Peyer's patch (tissue), 4 donors: Measurements from ENCODE around the gene SPEM1.

Source experiments
- POLR2A ChIP-seq, 2 donors: fragments of 450-650 bp; IDR thresholded peaks; one replicate each; pipeline ENCODE4 v1.5.1; 2017; ENCODE audit warnings: antibody characterized with exemption in 2 of 2, mild to moderate bottlenecking in 2 of 2, moderate library complexity in 2 of 2
- TF ChIP-seq, protein P1 (sequence below), 6 experiments: fragments of 450-650 bp in 4 of 6; fragments of 200-600 bp in 2 of 6; sonication (generic) in 1 of 6; IDR thresholded peaks; one replicate each; pipeline ENCODE4 v1.5.1; 2017 to 2019; ENCODE audit warnings: antibody characterized with exemption in 6 of 6, mild to moderate bottlenecking in 3 of 6, moderate library complexity in 1 of 6

DNA sequence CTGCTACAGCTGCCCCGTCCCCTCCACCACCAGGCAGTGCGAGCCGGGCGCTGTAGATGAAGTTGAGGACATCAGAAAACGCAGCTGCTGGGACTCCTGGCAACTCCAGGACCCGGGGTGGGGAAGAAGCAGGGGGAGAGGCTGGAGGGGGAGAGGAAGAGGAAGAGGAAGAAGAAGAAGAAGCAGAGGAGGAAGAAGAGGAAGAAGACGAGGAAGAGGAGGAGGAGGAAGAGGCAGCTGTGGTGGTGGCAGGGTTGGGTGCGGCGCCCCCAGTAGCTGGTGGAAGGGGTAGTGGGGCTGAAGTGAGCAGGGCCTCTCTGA lies 46.2 kb downstream of the SPEM1 start:
- TF ChIP-seq, protein P1, sequence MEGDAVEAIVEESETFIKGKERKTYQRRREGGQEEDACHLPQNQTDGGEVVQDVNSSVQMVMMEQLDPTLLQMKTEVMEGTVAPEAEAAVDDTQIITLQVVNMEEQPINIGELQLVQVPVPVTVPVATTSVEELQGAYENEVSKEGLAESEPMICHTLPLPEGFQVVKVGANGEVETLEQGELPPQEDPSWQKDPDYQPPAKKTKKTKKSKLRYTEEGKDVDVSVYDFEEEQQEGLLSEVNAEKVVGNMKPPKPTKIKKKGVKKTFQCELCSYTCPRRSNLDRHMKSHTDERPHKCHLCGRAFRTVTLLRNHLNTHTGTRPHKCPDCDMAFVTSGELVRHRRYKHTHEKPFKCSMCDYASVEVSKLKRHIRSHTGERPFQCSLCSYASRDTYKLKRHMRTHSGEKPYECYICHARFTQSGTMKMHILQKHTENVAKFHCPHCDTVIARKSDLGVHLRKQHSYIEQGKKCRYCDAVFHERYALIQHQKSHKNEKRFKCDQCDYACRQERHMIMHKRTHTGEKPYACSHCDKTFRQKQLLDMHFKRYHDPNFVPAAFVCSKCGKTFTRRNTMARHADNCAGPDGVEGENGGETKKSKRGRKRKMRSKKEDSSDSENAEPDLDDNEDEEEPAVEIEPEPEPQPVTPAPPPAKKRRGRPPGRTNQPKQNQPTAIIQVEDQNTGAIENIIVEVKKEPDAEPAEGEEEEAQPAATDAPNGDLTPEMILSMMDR (IDR thresholded peaks at IDR 0.05) = no peak
- no peak for TF ChIP-seq POLR2A (IDR thresholded peaks at IDR 0.05)
